Keratinocyte (primary cell): ENCODE results near the gene OR2T1. TPM values are rescaled to one million over a fixed set of nuclear protein-coding genes. Genes with fewer than 3 reads are reported as not detected.
"Not testable (repeated sequence)": the region's sequence is repeated elsewhere in the genome, so short reads cannot be mapped to it uniquely, and the experiment has no call there.

Experiments used
- DNase-seq: peaks from one replicate; pipeline ENCODE4 v3.0.0-alpha.2; 2011; ENCODE audit warnings: low read depth, missing footprints, low spot score
- FAIRE-seq: peaks from 2 replicates; lab custom pipeline; 2011; peaks lifted over from hg19 to GRCh38; lab: Jason Lieb, UNC
- H2AFZ ChIP-seq: 2 replicates; pipeline ENCODE4 v1.6.0; 2012; ENCODE audit warnings: low read length, control low read depth, inconsistent platforms; ENCODE audit not compliant: control insufficient read depth
- H3K27ac ChIP-seq: 2 replicates; pipeline ENCODE4 v1.5.1; 2011; ENCODE audit warnings: low read length; ENCODE audit not compliant: control insufficient read depth, insufficient read depth
- H3K27me3 ChIP-seq: 3 replicates; pipeline ENCODE4 v1.6.0; 2011; ENCODE audit warnings: low read length; ENCODE audit not compliant: control insufficient read depth, insufficient read depth; ENCODE audit errors: extremely low read depth
- H3K36me3 ChIP-seq, 2 experiments: 2 replicates in 1 of 2; 3 replicates in 1 of 2; pipeline ENCODE4 v1.5.1; 2011; ENCODE audit warnings: low read length in 2 of 2, mild to moderate bottlenecking in 1 of 2; ENCODE audit not compliant: control insufficient read depth in 2 of 2, insufficient read depth in 2 of 2; ENCODE audit errors: extremely low read depth in 1 of 2
- H3K4me1 ChIP-seq: 3 replicates; pipeline ENCODE4 v1.5.1; 2011; ENCODE audit warnings: low read length; ENCODE audit not compliant: control insufficient read depth, insufficient read depth; ENCODE audit errors: extremely low read depth
- H3K4me2 ChIP-seq: 3 replicates; pipeline ENCODE4 v1.6.0; 2011; ENCODE audit warnings: low read depth, low read length; ENCODE audit not compliant: control insufficient read depth, insufficient read depth; ENCODE audit errors: extremely low read depth
- H3K4me3 ChIP-seq, 3 experiments: fragments of 200-600 bp in 1 of 3; sonication (generic) in 1 of 3; 2 replicates in 2 of 3; 3 replicates in 1 of 3; pipeline ENCODE4 v1.5.1; 2011 to 2016; ENCODE audit warnings: low read length in 3 of 3, mild to moderate bottlenecking in 3 of 3, control low read depth in 2 of 3, inconsistent platforms in 1 of 3, low read depth in 1 of 3, mixed read lengths in 1 of 3, mixed run types in 1 of 3, moderate library complexity in 1 of 3; ENCODE audit not compliant: control insufficient read depth in 2 of 3, insufficient read depth in 2 of 3; ENCODE audit errors: extremely low read depth in 1 of 3
- H3K79me2 ChIP-seq: 2 replicates; pipeline ENCODE4 v1.6.0; 2012; ENCODE audit warnings: low read length; ENCODE audit not compliant: control insufficient read depth, insufficient read depth
- H3K9ac ChIP-seq: 3 replicates; pipeline ENCODE4 v1.6.0; 2011; ENCODE audit warnings: low read length; ENCODE audit not compliant: control insufficient read depth, insufficient read depth; ENCODE audit errors: extremely low read depth
- H3K9me1 ChIP-seq: 3 replicates; pipeline ENCODE4 v1.6.0; 2011; ENCODE audit warnings: low read length; ENCODE audit not compliant: control insufficient read depth, insufficient read depth; ENCODE audit errors: extremely low read depth
- H3K9me3 ChIP-seq: 2 replicates; pipeline ENCODE4 v1.5.1; 2012; ENCODE audit warnings: low read depth, low read length; ENCODE audit not compliant: control insufficient read depth
- H4K20me1 ChIP-seq: 3 replicates; pipeline ENCODE4 v1.6.0; 2011; ENCODE audit warnings: low read length; ENCODE audit not compliant: control insufficient read depth, insufficient read depth; ENCODE audit errors: extremely low read depth
- dilution Hi-C: fragments of 300-500 bp; cut with MboI; formaldehyde crosslinking; loops from one replicate; pipeline ENCODE4 v1.7.0; 2020; ENCODE audit warnings: low sequenced_read_pairs; ENCODE audit not compliant: extremely low pct_ligation_motif_present
- polyA plus RNA-seq, 5 experiments: library from polyadenylated mRNA; depleted of rRNA in 3 of 5; stranded (reverse) in 3 of 5; stranded (forward) in 1 of 5; unstranded in 1 of 5; fragments of >200 nt; gene quantifications; 1 replicate in 1 of 5; 2 replicates in 3 of 5; 3 replicates in 1 of 5; pipeline versions ENCODE4 v1.2.1 to v1.2.3, GENCODE V29; 2011 to 2012; ENCODE audit warnings: missing spikeins in 2 of 5, low read depth in 1 of 5, low replicate concordance in 1 of 5

The OR2T1 gene
- polyA plus RNA-seq, 1 donor (not counting 4 experiments of a cell fraction or from before 2014, with no cell fraction given) = not detected

DNA sequence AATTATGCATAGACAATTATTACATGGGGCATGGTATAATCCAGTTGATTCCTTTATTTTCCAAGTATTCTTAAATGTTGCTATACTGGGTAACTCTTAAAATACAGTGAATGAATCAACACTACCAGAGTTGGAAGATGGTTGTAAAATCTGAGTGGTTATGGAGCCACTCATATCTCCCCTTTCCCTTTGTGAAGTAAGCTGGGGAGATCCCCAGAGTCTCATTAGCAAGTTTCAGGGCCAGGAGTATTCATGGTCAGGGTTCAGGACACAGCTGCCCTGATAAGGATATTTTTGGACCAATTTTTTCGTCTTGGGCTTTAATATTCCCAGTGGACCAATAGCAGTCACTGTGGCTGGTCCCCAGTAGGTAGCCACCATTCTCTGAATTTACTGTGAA, 35.8 kb downstream of the OR2T1 start:
- H3K4me1 ChIP-seq = not testable (repeated sequence)

DNA sequence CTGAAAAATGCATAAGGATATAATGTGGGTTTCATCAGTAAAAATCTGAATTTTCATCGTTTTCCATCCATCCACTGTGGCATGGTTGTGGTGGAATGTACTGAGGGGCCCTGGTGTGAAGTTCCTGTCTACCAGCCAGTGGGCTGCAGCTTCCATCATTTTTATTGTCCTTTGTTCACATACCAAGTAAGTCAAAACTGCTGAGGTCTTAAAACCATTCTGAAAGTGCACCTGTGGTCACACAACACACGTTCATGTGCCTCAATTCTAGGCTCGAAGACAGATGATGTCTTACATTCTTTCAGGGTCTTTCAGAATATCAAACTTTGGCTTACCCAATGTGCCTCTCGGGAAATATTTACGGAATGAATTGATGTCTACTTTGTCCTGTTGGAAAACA, 36.4 kb downstream of the OR2T1 start:
- H3K9me3 ChIP-seq, H3K9ac ChIP-seq, dilution Hi-C loops, H3K27me3 ChIP-seq, FAIRE-seq, H3K27ac ChIP-seq, DNase-seq, H3K4me3 ChIP-seq, H4K20me1 ChIP-seq, H3K4me2 ChIP-seq, H3K4me1 ChIP-seq, H3K9me1 ChIP-seq, H2AFZ ChIP-seq, H3K36me3 ChIP-seq, H3K79me2 ChIP-seq: not testable (repeated sequence)

More for the DNA sequence above, 35.8 kb downstream of the OR2T1 start:
- H3K9me3 ChIP-seq, DNase-seq, H4K20me1 ChIP-seq, FAIRE-seq, H3K27me3 ChIP-seq, H2AFZ ChIP-seq, H3K4me2 ChIP-seq, H3K9ac ChIP-seq, H3K36me3 ChIP-seq, H3K9me1 ChIP-seq, H3K4me3 ChIP-seq, H3K79me2 ChIP-seq, dilution Hi-C loops, H3K27ac ChIP-seq: not testable (repeated sequence)

DNA sequence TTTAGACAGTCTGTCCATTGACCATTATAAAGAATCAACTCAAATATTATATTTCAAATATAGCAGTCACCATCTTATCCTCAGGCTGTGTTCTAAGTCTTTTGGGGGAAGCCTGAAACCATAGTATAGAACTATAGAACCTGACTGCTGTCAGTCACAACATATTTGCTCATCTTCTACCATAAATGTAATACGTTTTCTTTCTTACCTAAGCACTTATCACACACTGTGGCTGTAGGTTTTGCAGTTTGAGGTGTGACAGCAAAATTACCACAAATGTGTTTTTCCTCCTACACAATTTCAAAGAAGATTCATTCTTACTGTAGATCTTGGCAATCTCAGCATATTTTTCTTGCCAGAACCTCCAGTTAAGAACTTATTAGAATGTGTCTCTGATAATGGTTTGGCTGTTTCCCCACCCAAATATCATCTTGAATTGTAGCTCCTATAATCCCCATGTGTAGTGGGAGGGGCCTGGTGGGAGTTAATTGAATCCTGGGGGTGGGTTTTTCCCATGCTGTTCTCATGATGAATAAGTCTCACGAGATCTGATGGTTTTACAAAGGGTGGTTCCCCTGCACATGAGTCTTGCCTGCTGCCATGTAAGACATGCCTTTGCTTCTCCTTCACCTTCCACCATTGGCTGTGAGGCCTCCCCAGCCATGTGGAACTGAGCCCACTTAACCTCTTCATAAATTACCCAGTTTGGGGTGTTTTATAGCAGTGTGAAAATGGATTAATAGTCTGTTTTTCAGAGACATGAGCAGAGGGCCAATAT, 39.8 kb downstream of the OR2T1 start:
- not testable (repeated sequence) for H3K36me3 ChIP-seq, DNase-seq

DNA sequence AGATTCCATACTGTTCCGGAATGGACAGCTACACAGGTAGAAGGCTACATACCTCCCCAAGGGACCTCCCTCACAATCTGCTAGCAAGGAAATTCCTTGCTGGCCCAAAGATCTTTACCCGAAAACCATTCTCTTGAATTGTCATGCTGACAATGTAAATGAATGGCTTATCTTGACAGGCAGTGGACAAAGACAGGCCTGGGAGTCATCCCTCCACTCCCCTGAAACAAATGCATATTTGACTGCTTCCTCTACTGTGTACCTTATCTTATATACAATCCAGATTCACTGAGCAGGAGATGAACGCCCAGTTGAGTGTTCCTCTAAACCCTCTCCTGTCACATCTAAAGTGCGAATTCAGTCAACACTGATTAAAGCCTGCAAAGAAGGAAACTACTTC, 41.8 kb downstream of the OR2T1 start:
- H3K4me1 ChIP-seq, H3K27me3 ChIP-seq, H3K9me1 ChIP-seq, H3K27ac ChIP-seq, FAIRE-seq, dilution Hi-C loops, H3K36me3 ChIP-seq, H3K9me3 ChIP-seq, H4K20me1 ChIP-seq, DNase-seq, H3K9ac ChIP-seq, H3K4me3 ChIP-seq, H3K4me2 ChIP-seq, H2AFZ ChIP-seq, H3K79me2 ChIP-seq: not testable (repeated sequence)

More for the DNA sequence above, 39.8 kb downstream of the OR2T1 start:
- H3K27ac ChIP-seq, H3K79me2 ChIP-seq, H3K9me1 ChIP-seq, H3K4me1 ChIP-seq, H3K9ac ChIP-seq, H3K4me2 ChIP-seq, H4K20me1 ChIP-seq, dilution Hi-C loops, H3K4me3 ChIP-seq, H3K27me3 ChIP-seq, H2AFZ ChIP-seq, H3K9me3 ChIP-seq, FAIRE-seq: not testable (repeated sequence)

DNA sequence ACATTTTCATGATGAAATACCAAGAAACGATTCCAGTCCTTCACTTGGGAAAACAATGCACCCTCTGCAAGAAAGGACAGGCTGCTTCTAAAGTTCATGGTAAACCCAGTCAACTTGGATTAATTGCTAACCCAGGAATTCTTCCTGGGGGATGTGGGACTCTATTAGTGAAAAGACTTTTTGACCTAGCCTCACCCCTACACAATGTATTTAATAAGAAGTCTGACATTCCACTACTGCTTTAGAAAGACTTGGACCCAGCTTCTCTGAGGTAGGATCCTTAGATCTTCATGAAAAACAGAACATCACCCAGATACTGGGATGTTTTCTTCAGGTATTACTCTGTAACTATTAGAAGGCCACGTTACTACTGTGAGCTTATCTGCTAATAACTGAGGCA, 42.6 kb downstream of the OR2T1 start, which contains the start of gene OR2T2:
TSS of gene OR2T2 (plus strand) at position 239 of the 400 bp plus-strand sequence. CDS start 7,161 bp downstream, outside the sequence.
- H3K9me1 ChIP-seq, H3K36me3 ChIP-seq, H3K79me2 ChIP-seq, H4K20me1 ChIP-seq, H3K9ac ChIP-seq, H3K27me3 ChIP-seq, H3K4me1 ChIP-seq, DNase-seq, dilution Hi-C loops, H3K27ac ChIP-seq, H3K4me3 ChIP-seq, H3K4me2 ChIP-seq, H3K9me3 ChIP-seq, FAIRE-seq, H2AFZ ChIP-seq: not testable (repeated sequence)
